NCI-H510A treated with DMSO at 0.1 percent for 48 hours (cell line): Measurements from ENCODE around the gene GPR151.

ENCODE experiments used
- DNase-seq: peaks from one replicate; lab custom pipeline; 2025; lab: John Stamatoyannopoulos, UW

GPR151 gene

GRCh38 chr5:146519554-146519953, 3.6 kb upstream of the GPR151 start:
- no peak for DNase-seq

- DNase-seq, result no peak
These were observed 378 bp downstream of the GPR151 start for GRCh38 chr5:146515473-146516150.

GRCh38 chr5:146514575-146514974, 1.4 kb downstream of the GPR151 start:
- DNase-seq, result no peak

- no peak for DNase-seq
These were observed 2.5 kb downstream of the GPR151 start for GRCh38 chr5:146513462-146513861.

- no peak for DNase-seq
These were observed 5.3 kb downstream of the GPR151 start for GRCh38 chr5:146510559-146511125.

GRCh38 chr5:146507428-146507827, 8.6 kb downstream of the GPR151 start:
- DNase-seq, result no peak

GRCh38 chr5:146499680-146500079, 16.3 kb downstream of the GPR151 start:
- DNase-seq, result no peak

- no peak for DNase-seq
These were observed 21.3 kb downstream of the GPR151 start for GRCh38 chr5:146494656-146495055.

- no peak for DNase-seq
These were observed 25.7 kb downstream of the GPR151 start for GRCh38 chr5:146490089-146490843.

- no peak for DNase-seq
These were observed 31.1 kb downstream of the GPR151 start for GRCh38 chr5:146484714-146485391.

- DNase-seq, result no peak
These were observed 33.2 kb downstream of the GPR151 start for GRCh38 chr5:146482775-146483174.

- no peak for DNase-seq
These were observed 40.1 kb downstream of the GPR151 start for GRCh38 chr5:146475906-146476305.

GRCh38 chr5:146475190-146475780, 40.7 kb downstream of the GPR151 start:
- no peak for DNase-seq

GRCh38 chr5:146474065-146474464, 41.9 kb downstream of the GPR151 start:
- DNase-seq, result no peak

GRCh38 chr5:146467760-146468159, 48.2 kb downstream of the GPR151 start:
- no peak for DNase-seq

- no peak for DNase-seq
These were observed 49.3 kb downstream of the GPR151 start for GRCh38 chr5:146466521-146467349.

GRCh38 chr5:146463446-146463845, 52.5 kb downstream of the GPR151 start:
- no peak for DNase-seq
